Skeletal muscle satellite cell (primary cell): Measurements from ENCODE around the gene DNAH1.

Experiments
- H3K27me3 ChIP-seq: 2 replicates; pipeline ENCODE4 v1.7.0; 2013; ENCODE audit warnings: low read length; ENCODE audit not compliant: control insufficient read depth, insufficient read depth
- H3K36me3 ChIP-seq: 2 replicates; pipeline ENCODE4 v1.7.0; 2013; ENCODE audit warnings: mild to moderate bottlenecking, control low read depth, low read length; ENCODE audit not compliant: insufficient read depth
- H3K4me1 ChIP-seq: 2 replicates; pipeline ENCODE4 v1.7.0; 2013; ENCODE audit warnings: low read length; ENCODE audit not compliant: control insufficient read depth, insufficient read depth
- H3K4me2 ChIP-seq: 2 replicates; pipeline ENCODE4 v1.7.0; 2013; ENCODE audit warnings: mild to moderate bottlenecking, low read length
- H3K4me3 ChIP-seq: 2 replicates; pipeline ENCODE4 v1.7.0; 2013; ENCODE audit warnings: low read length
- H3K9ac ChIP-seq: 2 replicates; pipeline ENCODE4 v1.7.0; 2013; ENCODE audit warnings: mild to moderate bottlenecking, low read depth, low read length, moderate library complexity
- H3K9me3 ChIP-seq: replicated peaks from 2 replicates; pipeline ENCODE4 v1.7.0; 2013; ENCODE audit warnings: mild to moderate bottlenecking, control low read depth, low read length

DNAH1 gene

GRCh38 chr3:52346623-52347530 is 30.8 kb downstream of the DNAH1 start:
- no peak overlapping the region for H3K4me3 ChIP-seq
- H3K27me3 ChIP-seq = no peaks in the 10 kb centered on the region
- peaks cover 11% of the 10 kb centered on the region for H3K4me1 ChIP-seq
- H3K9ac ChIP-seq = no peak overlapping the region
- peak overlapping the region; percentile 12 for H3K4me2 ChIP-seq
- peaks cover 2% of the 10 kb centered on the region for H3K36me3 ChIP-seq
- H3K9me3 ChIP-seq = no peaks in the 10 kb centered on the region

GRCh38 chr3:52347716-52348635 is 31.9 kb downstream of the DNAH1 start:
- no peak overlapping the region for H3K4me2 ChIP-seq
- no peak overlapping the region for H3K4me3 ChIP-seq
- peaks cover 2% of the 10 kb centered on the region for H3K36me3 ChIP-seq
- no peaks in the 10 kb centered on the region for H3K9me3 ChIP-seq
- no peak overlapping the region for H3K9ac ChIP-seq
- no peaks in the 10 kb centered on the region for H3K27me3 ChIP-seq
- H3K4me1 ChIP-seq = peaks cover 11% of the 10 kb centered on the region

- Histone ChIP-seq H3K4me3 (no peak overlapping the region), H3K4me1 (peaks cover 11% of the 10 kb centered on the region), H3K4me2 (no peak overlapping the region), H3K27me3 (no peaks in the 10 kb centered on the region), H3K9me3 (no peaks in the 10 kb centered on the region), H3K9ac (no peak overlapping the region), H3K36me3 (peaks cover 2% of the 10 kb centered on the region)
These were observed 33.0 kb downstream of the DNAH1 start for GRCh38 chr3:52349131-52349530.

- Histone ChIP-seq H3K9ac (no peak overlapping the region), H3K4me1 (peaks cover 11% of the 10 kb centered on the region), H3K4me2 (no peak overlapping the region), H3K4me3 (no peak overlapping the region), H3K27me3 (no peaks in the 10 kb centered on the region), H3K36me3 (peaks cover 2% of the 10 kb centered on the region), H3K9me3 (no peaks in the 10 kb centered on the region)
These were observed 33.7 kb downstream of the DNAH1 start for GRCh38 chr3:52349611-52350395.

GRCh38 chr3:52350416-52350815 is 34.3 kb downstream of the DNAH1 start:
- peaks cover 2% of the 10 kb centered on the region for H3K36me3 ChIP-seq
- H3K4me1 ChIP-seq = peaks cover 11% of the 10 kb centered on the region
- no peaks in the 10 kb centered on the region for H3K27me3 ChIP-seq
- H3K4me2 ChIP-seq = no peak overlapping the region
- no peaks in the 10 kb centered on the region for H3K9me3 ChIP-seq
- H3K9ac ChIP-seq = no peak overlapping the region
- H3K4me3 ChIP-seq = no peak overlapping the region

- H3K27me3 ChIP-seq = no peaks in the 10 kb centered on the region
- no peak overlapping the region for H3K4me3 ChIP-seq
- H3K4me1 ChIP-seq = peaks cover 10% of the 10 kb centered on the region
- no peak overlapping the region for H3K9ac ChIP-seq
- H3K4me2 ChIP-seq = no peak overlapping the region
- no peaks in the 10 kb centered on the region for H3K9me3 ChIP-seq
- peaks cover 2% of the 10 kb centered on the region for H3K36me3 ChIP-seq
These were observed 35.1 kb downstream of the DNAH1 start for GRCh38 chr3:52350981-52351761.

- no peak overlapping the region for H3K4me3 ChIP-seq
- H3K4me2 ChIP-seq = no peak overlapping the region
- H3K4me1 ChIP-seq = peaks cover 3% of the 10 kb centered on the region
- H3K27me3 ChIP-seq = no peaks in the 10 kb centered on the region
- H3K9me3 ChIP-seq = no peaks in the 10 kb centered on the region
- peaks cover 2% of the 10 kb centered on the region for H3K36me3 ChIP-seq
- no peak overlapping the region for H3K9ac ChIP-seq
These were observed 35.7 kb downstream of the DNAH1 start for GRCh38 chr3:52351762-52352368.

- Histone ChIP-seq H3K27me3 (no peaks in the 10 kb centered on the region), H3K36me3 (peaks cover 2% of the 10 kb centered on the region), H3K9ac (no peak overlapping the region), H3K4me2 (no peak overlapping the region), H3K4me1 (no peaks in the 10 kb centered on the region), H3K4me3 (no peak overlapping the region), H3K9me3 (no peaks in the 10 kb centered on the region)
These were observed 36.4 kb downstream of the DNAH1 start for GRCh38 chr3:52352566-52352965.

GRCh38 chr3:52353291-52353855 is 37.3 kb downstream of the DNAH1 start:
- Histone ChIP-seq H3K36me3 (peaks cover 2% of the 10 kb centered on the region), H3K4me1 (no peaks in the 10 kb centered on the region), H3K9me3 (no peaks in the 10 kb centered on the region), H3K9ac (no peak overlapping the region), H3K27me3 (no peaks in the 10 kb centered on the region), H3K4me2 (no peak overlapping the region), H3K4me3 (no peak overlapping the region)

GRCh38 chr3:52354676-52355075 is 38.6 kb downstream of the DNAH1 start:
- Histone ChIP-seq H3K9ac (no peak overlapping the region), H3K9me3 (no peaks in the 10 kb centered on the region), H3K36me3 (no peaks in the 10 kb centered on the region), H3K4me2 (no peak overlapping the region), H3K4me3 (no peak overlapping the region), H3K27me3 (no peaks in the 10 kb centered on the region), H3K4me1 (no peaks in the 10 kb centered on the region)
